Neuronal stem cell (in vitro differentiated cells): Measurements from ENCODE around the gene OR10H4.

ENCODE experiments used
- DNase-seq: peaks from one replicate; pipeline ENCODE4 v3.0.0-alpha.2; 2013; ENCODE audit warnings: low spot score
- H2AFZ ChIP-seq: one replicate; pipeline ENCODE4 v1.6.1; 2013; ENCODE audit warnings: mild to moderate bottlenecking, low read length, inconsistent platforms
- H2AK5ac ChIP-seq: 2 replicates; pipeline ENCODE4 v1.6.1; 2013; ENCODE audit warnings: low read depth, mild to moderate bottlenecking, inconsistent platforms, low read length, moderate library complexity, mixed read lengths
- H2BK120ac ChIP-seq: 2 replicates; pipeline ENCODE4 v1.6.1; 2013; ENCODE audit warnings: low read depth, mild to moderate bottlenecking, inconsistent platforms, low read length, moderate library complexity, mixed read lengths
- H2BK12ac ChIP-seq: one replicate; pipeline ENCODE4 v1.6.1; 2013; ENCODE audit warnings: low read length, inconsistent platforms
- H2BK15ac ChIP-seq: 2 replicates; pipeline ENCODE4 v1.6.1; 2013; ENCODE audit warnings: mild to moderate bottlenecking, low read length, inconsistent platforms, mixed read lengths
- H2BK5ac ChIP-seq: one replicate; pipeline ENCODE4 v1.6.1; 2013; ENCODE audit warnings: inconsistent platforms, mild to moderate bottlenecking, low read length, moderate library complexity
- H3K14ac ChIP-seq: one replicate; pipeline ENCODE4 v1.6.1; 2013; ENCODE audit warnings: low read length, inconsistent platforms
- H3K18ac ChIP-seq: 2 replicates; pipeline ENCODE4 v1.6.1; 2013; ENCODE audit warnings: low read length, inconsistent platforms
- H3K23ac ChIP-seq: 2 replicates; pipeline ENCODE4 v1.6.1; 2013; ENCODE audit warnings: low read depth, mild to moderate bottlenecking, mixed read lengths, low read length, inconsistent platforms; ENCODE audit not compliant: poor library complexity
- H3K27ac ChIP-seq: replicated peaks from 3 replicates; pipeline ENCODE4 v1.5.1; 2013; ENCODE audit warnings: low read length, inconsistent platforms
- H3K27me3 ChIP-seq, 3 experiments: 2 replicates each; pipeline ENCODE4 v1.6.1; 2013; ENCODE audit warnings: low read length in 3 of 3, mild to moderate bottlenecking in 2 of 3, inconsistent platforms in 1 of 3, low read depth in 1 of 3, mixed read lengths in 1 of 3, moderate library complexity in 1 of 3; ENCODE audit not compliant: control insufficient read depth in 3 of 3, insufficient read depth in 3 of 3
- H3K36me3 ChIP-seq, 2 donors: replicated peaks in 1 of 2; 2 replicates each; pipeline ENCODE4 v1.6.1; 2013; ENCODE audit warnings: low read length in 2 of 2; ENCODE audit not compliant: control insufficient read depth in 2 of 2, insufficient read depth in 2 of 2
- H3K4ac ChIP-seq: 2 replicates; pipeline ENCODE4 v1.6.1; 2013; ENCODE audit warnings: inconsistent platforms, mild to moderate bottlenecking, low read length, moderate library complexity
- H3K4me1 ChIP-seq, 2 donors: 1 replicate in 1 of 2; 2 replicates in 1 of 2; pipeline ENCODE4 v1.6.1; 2013; ENCODE audit warnings: low read length in 2 of 2, low read depth in 1 of 2; ENCODE audit not compliant: control insufficient read depth in 2 of 2, insufficient read depth in 1 of 2
- H3K4me2 ChIP-seq: one replicate; pipeline ENCODE4 v1.6.1; 2013; ENCODE audit warnings: mild to moderate bottlenecking, low read length, inconsistent platforms; ENCODE audit not compliant: insufficient read depth, poor library complexity, severe bottlenecking
- H3K4me3 ChIP-seq, 2 donors: 2 replicates each; pipeline ENCODE4 v1.5.1; 2013; ENCODE audit warnings: low read length in 2 of 2, mild to moderate bottlenecking in 2 of 2, inconsistent platforms in 1 of 2, moderate library complexity in 1 of 2
- H3K79me1 ChIP-seq: one replicate; pipeline ENCODE4 v1.6.1; 2013; ENCODE audit warnings: low read depth, mild to moderate bottlenecking, inconsistent platforms, low read length, moderate library complexity
- H3K9ac ChIP-seq: one replicate; pipeline ENCODE4 v1.6.1; 2013; ENCODE audit warnings: mild to moderate bottlenecking, low read depth, low read length, inconsistent platforms; ENCODE audit not compliant: poor library complexity
- H3K9me3 ChIP-seq, 2 donors: replicated peaks in 1 of 2; 2 replicates each; pipeline versions ENCODE3 to v1.6.1; 2013; ENCODE audit warnings: low read length in 2 of 2, mild to moderate bottlenecking in 2 of 2, inconsistent platforms in 1 of 2, low read depth in 1 of 2, mixed read lengths in 1 of 2, moderate library complexity in 1 of 2; ENCODE audit not compliant: control insufficient read depth in 2 of 2, insufficient read depth in 1 of 2
- H4K8ac ChIP-seq: one replicate; pipeline ENCODE4 v1.6.1; 2013; ENCODE audit warnings: low read depth, mild to moderate bottlenecking, inconsistent platforms, low read length, moderate library complexity
- H4K91ac ChIP-seq: one replicate; pipeline ENCODE4 v1.6.1; 2013; ENCODE audit warnings: low read length, low read depth, mild to moderate bottlenecking, inconsistent platforms; ENCODE audit not compliant: poor library complexity
- WGBS, 2 donors: extraction: QIAGEN DNeasy Blood & Tissue Kit; methylation state at CpG; one replicate each; pipeline ENCODE4 v1.1.7; 2013; ENCODE audit warnings: missing lambda C conversion rate in 2 of 2, mixed read lengths in 1 of 2; ENCODE audit not compliant: insufficient read length in 2 of 2, insufficient replicate concordance in 1 of 2; ENCODE audit errors: extremely low coverage in 2 of 2; 5-methylcytosine and 5-hydroxymethylcytosine counted together

Gene OR10H4

DNA sequence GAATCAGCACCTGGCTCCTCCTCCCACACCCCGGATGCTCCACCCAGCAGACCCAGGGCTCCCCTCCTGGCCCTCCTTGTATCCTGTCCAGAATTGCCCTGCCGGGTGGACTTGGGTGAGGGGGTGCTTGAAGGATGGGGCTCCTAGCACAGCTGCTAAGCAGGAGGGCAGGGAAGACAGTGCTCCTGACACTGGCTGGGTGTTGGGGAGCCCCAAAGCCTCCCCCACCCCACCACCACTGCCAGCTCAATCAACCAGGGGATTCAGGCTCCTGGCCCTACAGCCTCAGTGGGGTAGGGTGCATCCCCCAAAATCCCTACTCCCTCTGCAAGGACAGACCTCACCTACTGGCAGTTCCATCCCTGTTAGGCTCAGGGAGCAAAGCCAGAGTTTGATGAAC is 11.9 kb upstream of the OR10H4 start:
- Histone ChIP-seq H2AFZ (no peak overlapping the region), H2BK12ac (no peak overlapping the region), H4K91ac (no peak overlapping the region), H2BK15ac (no peak overlapping the region), H2BK5ac (no peak overlapping the region), H3K4me1 (no peaks in the 10 kb centered on the region), H2AK5ac (no peak overlapping the region), H3K18ac (no peak overlapping the region), H3K79me1 (no peaks in the 10 kb centered on the region), H3K14ac (no peak overlapping the region), H3K4me2 (no peak overlapping the region), H3K36me3 (no peaks in the 10 kb centered on the region), H2BK120ac (no peak overlapping the region), H3K27me3 (peaks cover 0 to 14% (median 0%) of the 10 kb centered on the region in 3 experiments), H3K4me3 (no peak overlapping the region), H3K9me3 (peaks cover 3 to 34% of the 10 kb centered on the region in 2 donors), H3K9ac (no peak overlapping the region), H3K27ac (no peak overlapping the region), H3K23ac (no peak overlapping the region), H3K4ac (no peak overlapping the region), H4K8ac (no peak overlapping the region)
- no CpG with 5 or more reads among the region's 2 CpGs for WGBS, 2 donors
- DNase-seq, result no peak

DNA sequence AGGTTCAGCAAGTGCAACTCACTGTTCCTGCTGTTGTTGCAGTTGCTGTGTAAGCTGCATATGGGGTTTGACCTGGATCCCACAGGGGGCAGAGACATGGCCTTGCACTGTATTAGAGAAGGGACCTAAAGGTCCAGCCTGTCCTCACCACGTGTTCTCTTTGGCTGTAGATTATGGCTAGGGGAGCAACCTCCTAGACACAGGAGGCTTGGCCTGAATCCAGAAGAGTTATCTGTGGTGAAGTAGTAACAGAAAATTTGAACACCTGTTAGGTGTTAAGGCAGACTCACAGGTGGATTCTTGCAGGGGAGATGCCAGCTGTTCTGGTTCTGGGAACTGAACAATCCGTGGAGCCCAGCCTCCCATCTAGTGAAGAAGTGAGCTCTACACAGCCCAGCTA is 11.0 kb upstream of the OR10H4 start:
- no peak overlapping the region for H4K91ac ChIP-seq
- no peak overlapping the region for H2BK120ac ChIP-seq
- DNase-seq, result no peak
- H2BK12ac ChIP-seq, result no peak overlapping the region
- H4K8ac ChIP-seq, result no peak overlapping the region
- H3K27me3 ChIP-seq, result peaks cover 0 to 14% (median 0%) of the 10 kb centered on the region in 3 experiments
- no peaks in the 10 kb centered on the region for H3K79me1 ChIP-seq
- H2AK5ac ChIP-seq, result no peak overlapping the region
- H3K4me2 ChIP-seq, result no peak overlapping the region
- H3K27ac ChIP-seq, result no peak overlapping the region
- no peak overlapping the region for H3K14ac ChIP-seq
- no peaks in the 10 kb centered on the region for H3K4me1 ChIP-seq
- H3K23ac ChIP-seq, result no peak overlapping the region
- no peak overlapping the region for H3K9ac ChIP-seq
- no CpG with 5 or more reads among the region's 2 CpGs for WGBS, 2 donors
- H3K4me3 ChIP-seq, result peak overlapping the region in 1 of 2 donors; percentile 63
- no peak overlapping the region for H2BK15ac ChIP-seq
- H3K36me3 ChIP-seq, result no peaks in the 10 kb centered on the region
- H3K4ac ChIP-seq, result no peak overlapping the region
- H3K9me3 ChIP-seq, result peaks cover 3 to 34% of the 10 kb centered on the region in 2 donors
- H2BK5ac ChIP-seq, result no peak overlapping the region
- H3K18ac ChIP-seq, result no peak overlapping the region
- H2AFZ ChIP-seq, result no peak overlapping the region

DNA sequence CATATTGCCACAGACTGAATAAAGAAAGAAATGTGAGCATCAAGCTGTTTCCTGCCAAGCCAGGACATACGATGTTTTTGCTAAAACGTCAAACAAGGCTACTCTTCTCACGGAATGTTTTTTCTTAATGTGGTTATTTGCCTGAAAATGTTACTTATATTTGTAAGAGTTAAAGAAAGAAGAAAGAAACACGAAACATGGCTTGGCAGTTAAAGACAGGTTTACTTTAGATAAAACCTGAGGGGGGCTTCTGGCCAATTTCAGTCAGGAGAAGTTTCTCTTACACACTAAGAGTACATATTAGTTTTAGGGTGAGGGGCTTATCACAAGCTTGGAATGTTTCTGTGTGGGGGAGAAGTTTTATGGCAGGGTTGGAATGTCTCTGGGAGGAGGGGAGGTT is 4.4 kb upstream of the OR10H4 start:
- Histone ChIP-seq H3K14ac (no peak overlapping the region), H3K79me1 (no peaks in the 10 kb centered on the region), H2BK15ac (no peak overlapping the region), H2BK120ac (no peak overlapping the region), H3K36me3 (no peaks in the 10 kb centered on the region), H3K9me3 (peaks cover 0 to 23% of the 10 kb centered on the region in 2 donors), H4K8ac (no peak overlapping the region), H3K23ac (no peak overlapping the region), H2BK5ac (no peak overlapping the region), H2AFZ (no peak overlapping the region), H2AK5ac (no peak overlapping the region), H3K4me1 (no peaks in the 10 kb centered on the region), H2BK12ac (no peak overlapping the region), H3K27ac (no peak overlapping the region), H3K27me3 (no peaks in the 10 kb centered on the region), H3K9ac (no peak overlapping the region), H3K4me3 (no peak overlapping the region), H3K4me2 (no peak overlapping the region), H4K91ac (no peak overlapping the region), H3K4ac (no peak overlapping the region), H3K18ac (no peak overlapping the region)
- DNase-seq, result no peak
- WGBS, 2 donors, result no CpG with 5 or more reads among the region's 4 CpGs

DNA sequence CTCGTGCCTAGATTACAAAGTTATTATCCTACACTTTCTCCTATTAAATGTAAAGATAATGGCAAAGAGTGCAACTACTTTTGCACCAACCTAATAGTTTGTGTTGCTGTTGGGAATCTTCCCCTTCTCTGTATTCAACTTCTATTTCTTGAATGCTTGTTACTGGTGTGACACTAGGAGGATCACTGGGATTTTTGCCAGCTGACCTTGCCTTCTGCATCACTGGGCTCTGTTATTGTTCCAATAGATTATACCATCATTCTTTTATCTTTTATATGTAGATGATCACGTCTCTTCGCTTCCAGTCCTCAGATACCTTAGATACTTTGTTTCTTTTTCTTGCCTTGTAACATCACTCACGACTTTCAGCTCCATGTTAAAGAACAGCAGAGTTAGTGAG is 3.5 kb upstream of the OR10H4 start:
- H2BK15ac ChIP-seq, result no peak overlapping the region
- peaks cover 0 to 17% of the 10 kb centered on the region in 2 donors for H3K9me3 ChIP-seq
- no CpG with 5 or more reads among the region's 4 CpGs for WGBS, 2 donors
- H3K36me3 ChIP-seq, result no peaks in the 10 kb centered on the region
- no peak overlapping the region for H3K4ac ChIP-seq
- H3K4me2 ChIP-seq, result no peak overlapping the region
- H2BK12ac ChIP-seq, result no peak overlapping the region
- no peaks in the 10 kb centered on the region for H3K79me1 ChIP-seq
- H3K23ac ChIP-seq, result no peak overlapping the region
- no peaks in the 10 kb centered on the region for H3K27me3 ChIP-seq
- H3K18ac ChIP-seq, result no peak overlapping the region
- no peak overlapping the region for H3K4me3 ChIP-seq
- no peak overlapping the region for H3K27ac ChIP-seq
- H2BK120ac ChIP-seq, result no peak overlapping the region
- H3K14ac ChIP-seq, result no peak overlapping the region
- no peak overlapping the region for H4K8ac ChIP-seq
- no peak for DNase-seq
- no peaks in the 10 kb centered on the region for H3K4me1 ChIP-seq
- no peak overlapping the region for H2BK5ac ChIP-seq
- H4K91ac ChIP-seq, result no peak overlapping the region
- no peak overlapping the region for H3K9ac ChIP-seq
- H2AK5ac ChIP-seq, result no peak overlapping the region
- H2AFZ ChIP-seq, result no peak overlapping the region
